Neural progenitor cell (in vitro differentiated cells): ENCODE data around the gene ATP6V0D1.

ENCODE experiments used
- CTCF ChIP-seq: fragments of 200-600 bp; sonication (generic); IDR thresholded peaks from 2 replicates; pipeline ENCODE4 v1.5.1; 2017; ENCODE audit warnings: antibody characterized with exemption, mild to moderate bottlenecking
- EZH2 ChIP-seq: fragments of 200-600 bp; sonication (generic); IDR thresholded peaks from 2 replicates; pipeline ENCODE4 v1.6.1; 2017; ENCODE audit warnings: antibody characterized with exemption, mild to moderate bottlenecking, moderate library complexity
- EZH2phosphoT487 ChIP-seq: fragments of 200-600 bp; sonication (generic); IDR thresholded peaks from 2 replicates; pipeline ENCODE4 v1.6.1; 2017; ENCODE audit warnings: antibody characterized with exemption

DNA sequence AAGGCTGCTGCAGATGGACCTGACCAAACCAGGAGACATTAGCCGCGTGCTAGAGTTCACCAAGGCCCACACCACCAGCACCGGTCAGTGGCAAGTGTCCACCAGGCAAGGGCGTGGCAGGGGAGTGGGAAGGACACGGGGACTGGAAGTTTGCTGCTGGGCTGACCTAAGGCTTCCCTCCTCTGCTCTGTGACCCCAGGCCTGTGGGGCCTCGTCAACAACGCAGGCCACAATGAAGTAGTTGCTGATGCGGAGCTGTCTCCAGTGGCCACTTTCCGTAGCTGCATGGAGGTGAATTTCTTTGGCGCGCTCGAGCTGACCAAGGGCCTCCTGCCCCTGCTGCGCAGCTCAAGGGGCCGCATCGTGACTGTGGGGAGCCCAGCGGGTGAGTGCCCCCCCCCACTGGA lies 45.2 kb downstream of the ATP6V0D1 start:
- no peak for TF ChIP-seq CTCF
- TF ChIP-seq EZH2, result no peak
- no peak for TF ChIP-seq EZH2phosphoT487
